Measurements from ENCODE around the gene FLRT3. TPM values are rescaled to one million over a fixed set of nuclear protein-coding genes. Genes with fewer than 3 reads are reported as not detected.

FLRT3 gene
- total RNA-seq, 1 donor from 2014 or later = 75.7 TPM

- H3K27me3 Mint-ChIP-seq = no peaks in the 10 kb centered on the region
Observed at GRCh38 chr20:14319704-14320103, 17.7 kb downstream of the FLRT3 start.

GRCh38 chr20:14313341-14314020 lies 23.9 kb downstream of the FLRT3 start:
- peaks cover 9% of the 10 kb centered on the region for H3K9me3 Mint-ChIP-seq
- no peak for DNase-seq (ENCODE audit: extremely low spot score, unreplicated experiment)
- H3K27ac Mint-ChIP-seq = no peak overlapping the region
- no peak overlapping the region for H3K4me3 Mint-ChIP-seq
- H3K27me3 Mint-ChIP-seq = no peaks in the 10 kb centered on the region
- no peaks in the 10 kb centered on the region for H3K36me3 Mint-ChIP-seq
- H3K4me1 Mint-ChIP-seq (ENCODE audit: unreplicated experiment) = peaks cover 13% of the 10 kb centered on the region
- no peak for TF ChIP-seq CTCF (conservative IDR thresholded peaks at IDR 0.05)

More at GRCh38 chr20:14319704-14320103, 17.7 kb downstream of the FLRT3 start:
- Mint-ChIP-seq H3K9me3 (peaks cover 5% of the 10 kb centered on the region), H3K27ac (no peak overlapping the region), H3K4me1 (ENCODE audit: unreplicated experiment) (peaks cover 19% of the 10 kb centered on the region), H3K36me3 (peaks cover 11% of the 10 kb centered on the region), H3K4me3 (no peak overlapping the region)
- no peak for TF ChIP-seq CTCF (conservative IDR thresholded peaks at IDR 0.05)
- DNase-seq (ENCODE audit: extremely low spot score, unreplicated experiment) = no peak

GRCh38 chr20:14312001-14312400 lies 25.4 kb downstream of the FLRT3 start:
- Mint-ChIP-seq H3K4me3 (no peak overlapping the region), H3K4me1 (ENCODE audit: unreplicated experiment) (peaks cover 9% of the 10 kb centered on the region), H3K27me3 (no peaks in the 10 kb centered on the region), H3K36me3 (no peaks in the 10 kb centered on the region), H3K9me3 (peaks cover 8% of the 10 kb centered on the region), H3K27ac (no peak overlapping the region)
- DNase-seq (ENCODE audit: extremely low spot score, unreplicated experiment) = no peak
- TF ChIP-seq CTCF (conservative IDR thresholded peaks at IDR 0.05) = no peak

- TF ChIP-seq CTCF (conservative IDR thresholded peaks at IDR 0.05) = no peak
- peaks cover 4% of the 10 kb centered on the region for H3K9me3 Mint-ChIP-seq
- no peaks in the 10 kb centered on the region for H3K36me3 Mint-ChIP-seq
Observed at GRCh38 chr20:14310977-14311627, 26.3 kb downstream of the FLRT3 start.

GRCh38 chr20:14307956-14308355 lies 29.5 kb downstream of the FLRT3 start:
- Mint-ChIP-seq H3K4me1 (ENCODE audit: unreplicated experiment) (peaks cover 3% of the 10 kb centered on the region), H3K4me3 (no peak overlapping the region), H3K36me3 (no peaks in the 10 kb centered on the region), H3K27me3 (no peaks in the 10 kb centered on the region), H3K9me3 (no peaks in the 10 kb centered on the region), H3K27ac (no peak overlapping the region)
- TF ChIP-seq CTCF (conservative IDR thresholded peaks at IDR 0.05) = no peak
- DNase-seq (ENCODE audit: extremely low spot score, unreplicated experiment) = no peak

More at GRCh38 chr20:14310977-14311627, 26.3 kb downstream of the FLRT3 start:
- Mint-ChIP-seq H3K4me3 (no peak overlapping the region), H3K4me1 (ENCODE audit: unreplicated experiment) (peaks cover 9% of the 10 kb centered on the region), H3K27ac (no peak overlapping the region), H3K27me3 (no peaks in the 10 kb centered on the region)
- no peak for DNase-seq (ENCODE audit: extremely low spot score, unreplicated experiment)
